Subcutaneous adipose tissue (tissue), 4 donors: ENCODE results near the gene CYP11A1. TPM values are rescaled to one million over a fixed set of nuclear protein-coding genes. Genes with fewer than 3 reads are reported as not detected.

Experiments
- total RNA-seq, 4 donors: library from RNA; depleted of rRNA; stranded (reverse); fragments of >200 nt; gene quantifications; one replicate each; pipeline ENCODE4 v1.1.0, GENCODE V29; 2016
- TF ChIP-seq, protein P1 (sequence below): fragments of 450-650 bp; IDR thresholded peaks from one replicate; pipeline ENCODE4 v1.5.1; 2016; ENCODE audit warnings: low read depth, mild to moderate bottlenecking, control low read depth, antibody characterized with exemption, moderate library complexity

The CYP11A1 gene
- total RNA-seq, 4 donors from 2014 or later = 1.6 to 3.6 (median 2.5) TPM

DNA sequence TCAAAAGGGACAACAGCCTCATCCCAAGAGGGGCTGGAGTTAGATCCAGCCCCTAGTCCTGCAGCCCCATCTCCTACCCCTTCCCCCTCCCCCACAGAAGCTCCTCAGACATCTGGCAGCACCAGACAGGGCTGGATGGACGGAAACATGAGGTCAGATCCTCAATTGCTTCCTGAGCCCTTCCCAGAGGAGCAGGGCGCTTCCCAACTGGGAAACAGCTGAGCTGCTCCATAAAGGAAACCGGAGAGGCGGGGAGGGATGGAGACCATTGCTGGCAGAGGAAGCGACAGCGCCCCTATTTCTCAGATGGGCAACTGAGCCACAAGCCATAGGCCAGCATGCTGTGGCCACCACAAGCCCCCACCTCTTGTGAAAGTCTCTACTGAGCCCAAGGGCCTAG is 18.3 kb upstream of the CYP11A1 start:
- TF ChIP-seq, protein P1, sequence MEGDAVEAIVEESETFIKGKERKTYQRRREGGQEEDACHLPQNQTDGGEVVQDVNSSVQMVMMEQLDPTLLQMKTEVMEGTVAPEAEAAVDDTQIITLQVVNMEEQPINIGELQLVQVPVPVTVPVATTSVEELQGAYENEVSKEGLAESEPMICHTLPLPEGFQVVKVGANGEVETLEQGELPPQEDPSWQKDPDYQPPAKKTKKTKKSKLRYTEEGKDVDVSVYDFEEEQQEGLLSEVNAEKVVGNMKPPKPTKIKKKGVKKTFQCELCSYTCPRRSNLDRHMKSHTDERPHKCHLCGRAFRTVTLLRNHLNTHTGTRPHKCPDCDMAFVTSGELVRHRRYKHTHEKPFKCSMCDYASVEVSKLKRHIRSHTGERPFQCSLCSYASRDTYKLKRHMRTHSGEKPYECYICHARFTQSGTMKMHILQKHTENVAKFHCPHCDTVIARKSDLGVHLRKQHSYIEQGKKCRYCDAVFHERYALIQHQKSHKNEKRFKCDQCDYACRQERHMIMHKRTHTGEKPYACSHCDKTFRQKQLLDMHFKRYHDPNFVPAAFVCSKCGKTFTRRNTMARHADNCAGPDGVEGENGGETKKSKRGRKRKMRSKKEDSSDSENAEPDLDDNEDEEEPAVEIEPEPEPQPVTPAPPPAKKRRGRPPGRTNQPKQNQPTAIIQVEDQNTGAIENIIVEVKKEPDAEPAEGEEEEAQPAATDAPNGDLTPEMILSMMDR = no peak

DNA sequence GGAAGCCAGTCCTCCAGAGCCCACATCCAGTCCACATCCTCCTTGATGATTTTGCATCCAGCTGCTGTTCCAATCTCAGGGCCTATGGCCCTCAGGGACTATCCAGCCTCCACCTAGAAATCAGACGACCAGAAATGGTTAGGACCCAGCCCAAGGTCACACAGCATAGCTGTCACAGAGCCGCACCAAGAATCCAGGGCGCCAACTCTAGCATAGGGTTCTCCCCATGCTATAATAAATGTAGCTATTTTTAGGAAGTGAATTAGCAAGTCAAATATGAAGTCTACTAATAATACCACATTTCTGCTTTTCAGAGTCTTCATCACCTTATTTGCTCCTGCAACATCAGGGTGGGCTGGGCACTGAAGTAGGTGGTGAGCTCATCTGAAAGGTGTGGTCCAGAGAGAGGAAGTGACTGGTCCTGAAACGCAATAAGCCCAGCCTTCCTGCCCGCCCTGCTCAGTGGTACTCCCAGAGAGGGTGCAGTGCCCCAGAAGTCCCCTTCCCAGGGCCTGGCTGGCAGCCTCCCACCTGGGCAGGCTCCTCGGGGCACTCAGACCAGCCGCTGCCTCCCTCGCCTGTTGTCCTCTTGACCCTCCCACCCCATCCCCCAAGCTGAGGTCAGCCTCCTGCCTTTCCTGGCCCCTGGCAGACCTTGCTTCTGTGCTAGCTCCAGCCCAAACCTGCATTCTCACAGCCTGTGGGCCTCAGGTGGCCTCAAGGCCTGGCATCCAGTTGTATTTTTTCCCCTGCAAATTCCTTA is 17.6 kb upstream of the CYP11A1 start:
- TF ChIP-seq, protein P1 = no peak

DNA sequence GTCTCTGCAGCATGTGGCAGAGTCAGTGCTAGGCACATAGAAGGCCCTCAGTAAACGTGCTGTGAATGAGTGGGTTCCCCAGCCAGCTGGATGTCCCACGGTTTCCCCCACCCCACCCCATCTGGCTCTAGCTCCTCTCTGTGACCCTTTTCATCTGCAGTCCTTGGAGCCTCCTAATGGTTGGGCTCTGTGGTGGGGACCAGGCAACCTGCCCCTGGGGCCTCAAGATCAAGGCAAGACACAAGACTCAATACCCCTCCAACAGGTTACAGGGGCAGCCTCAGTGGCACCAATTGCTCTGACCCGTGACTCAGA is 17.1 kb upstream of the CYP11A1 start:
- TF ChIP-seq, protein P1 = no peak

DNA sequence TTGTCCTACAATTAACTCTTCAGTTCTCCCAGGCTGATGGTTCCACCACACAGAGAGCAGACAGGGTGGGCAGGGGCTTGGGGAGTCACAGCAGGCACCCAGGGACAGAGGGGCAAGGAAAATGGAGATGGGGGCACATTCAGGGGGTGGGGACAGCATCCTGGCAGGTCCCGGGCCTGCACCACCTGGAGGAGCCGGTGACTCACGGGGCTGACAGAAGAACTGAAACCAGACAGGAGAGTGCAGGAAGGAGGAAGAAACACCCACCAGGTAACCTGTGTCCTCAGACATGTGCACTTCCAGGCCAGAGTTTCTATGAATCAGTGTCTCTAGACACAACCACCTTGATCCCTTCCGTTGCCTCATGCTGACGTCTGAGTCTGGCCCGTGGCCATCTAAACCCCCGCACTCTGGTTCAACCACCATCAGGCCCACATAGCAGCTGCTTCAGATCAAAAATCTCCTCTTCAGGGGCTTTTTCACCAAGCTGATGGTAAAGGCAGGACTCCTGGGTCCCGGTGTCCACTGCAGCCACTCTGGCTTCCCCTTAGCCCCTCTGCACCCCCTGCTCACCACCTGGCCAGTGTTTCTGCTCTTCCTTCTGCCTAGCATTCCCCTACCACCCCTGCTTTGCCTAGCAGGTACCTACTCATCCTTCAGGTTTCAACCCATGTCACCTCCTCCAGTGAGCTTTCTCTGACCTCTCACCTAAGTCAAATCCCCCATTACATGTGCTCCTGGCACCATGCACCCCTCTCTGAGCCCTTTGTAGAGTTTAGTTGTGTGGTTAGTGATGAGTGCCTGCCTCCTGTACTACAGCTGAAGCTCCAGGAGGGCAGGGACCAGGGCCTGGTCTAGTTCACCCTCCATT is 16.5 kb upstream of the CYP11A1 start:
- TF ChIP-seq, protein P1 = no peak

DNA sequence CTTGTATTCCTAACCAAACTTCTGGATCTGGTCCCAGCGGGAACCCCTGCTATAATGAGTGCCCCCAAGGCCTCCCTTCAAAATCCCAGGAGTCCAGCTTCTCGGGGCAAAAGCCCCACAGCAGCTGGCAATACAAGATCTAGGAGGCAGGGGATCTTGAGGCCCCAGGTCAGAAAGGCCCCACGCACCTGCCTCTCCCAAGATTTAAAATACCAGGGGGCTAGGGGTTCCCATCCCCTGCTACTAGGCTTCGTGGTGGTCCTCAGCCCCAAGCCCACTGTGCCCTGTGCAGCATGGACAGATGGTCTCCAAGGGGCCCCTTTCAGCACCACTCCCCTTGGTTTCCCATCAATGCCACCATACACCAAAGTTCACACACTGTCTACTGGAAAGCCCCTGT is 15.8 kb upstream of the CYP11A1 start:
- TF ChIP-seq, protein P1 = no peak

DNA sequence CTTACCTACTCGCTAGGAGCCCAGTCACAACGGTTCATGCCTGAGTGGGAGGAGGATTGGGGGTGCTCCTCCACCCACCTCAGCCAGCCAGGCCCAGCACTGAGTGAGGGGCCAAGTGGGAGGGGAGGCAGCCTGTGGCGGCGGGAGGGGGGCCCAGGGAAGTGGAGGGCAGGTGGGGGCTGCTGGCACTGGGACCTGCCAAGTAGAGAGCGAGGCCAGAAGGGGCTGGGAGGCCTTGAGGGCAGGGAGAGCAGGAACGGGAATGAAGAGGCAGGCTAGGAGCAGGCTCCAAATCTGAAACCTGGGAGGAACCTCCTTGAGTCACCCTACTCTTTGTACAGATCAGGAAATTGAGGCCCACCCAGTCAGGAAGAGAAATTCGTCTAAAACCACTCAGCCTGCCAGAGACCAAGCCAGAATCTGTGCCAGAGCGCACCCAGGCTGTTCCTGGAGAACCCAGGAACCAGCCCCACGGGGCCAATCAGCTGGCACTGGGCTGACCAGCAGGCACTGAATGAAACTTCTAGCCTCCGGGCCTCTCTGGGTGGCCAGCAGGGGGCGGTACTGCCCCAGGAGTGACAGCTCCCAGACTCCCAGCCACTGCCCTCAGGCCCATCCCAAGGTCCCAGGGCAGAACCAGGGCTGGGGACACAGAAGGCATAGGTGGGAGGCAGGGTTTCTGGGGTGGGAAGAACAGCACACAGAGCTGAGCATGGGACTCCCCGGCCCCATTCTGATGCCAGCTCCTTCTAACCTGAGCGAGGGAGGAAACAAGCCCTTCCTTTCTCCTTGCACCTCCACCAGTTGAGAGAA is 14.8 kb upstream of the CYP11A1 start:
- TF ChIP-seq, protein P1 = no peak

DNA sequence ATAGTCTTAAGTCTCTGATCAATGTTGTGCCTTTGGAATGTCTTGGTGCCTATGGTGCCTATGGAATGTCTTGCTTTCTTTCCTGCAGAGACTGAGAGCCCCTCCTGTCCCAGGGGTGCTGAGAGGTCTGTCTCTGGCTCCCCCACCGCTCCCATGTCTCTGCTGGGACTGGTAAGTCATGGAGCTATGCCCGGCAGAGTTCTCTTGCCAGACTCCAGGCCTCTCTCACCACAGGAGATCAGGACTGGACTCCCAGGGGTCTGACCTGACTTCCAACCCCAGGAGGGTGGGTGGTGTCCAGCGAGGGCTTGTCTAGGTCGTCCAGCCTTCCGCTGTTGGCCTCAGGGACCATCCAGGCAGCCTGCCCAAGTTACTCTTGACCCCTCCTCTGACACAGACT is 14.0 kb upstream of the CYP11A1 start:
- TF ChIP-seq, protein P1 = no peak
